GM12872 (cell line): ENCODE measurements around the gene KIF5A.

Source experiments
- CTCF ChIP-seq: IDR thresholded peaks from 3 replicates; pipeline ENCODE4 v1.5.1; 2011; ENCODE audit warnings: low read depth, mild to moderate bottlenecking, low read length, moderate library complexity; ENCODE audit not compliant: insufficient read depth

The KIF5A gene

GRCh38 chr12:57520053-57520818 is 29.6 kb upstream of the KIF5A start, which contains the start of gene DDIT3:
DDIT3 (minus strand) TSS chr12:57520514; CDS start chr12:57517406, 3,108 bp downstream.
- no peak for TF ChIP-seq CTCF

- TF ChIP-seq CTCF: no peak
Measured at GRCh38 chr12:57521525-57522010, 28.3 kb upstream of the KIF5A start.

GRCh38 chr12:57522011-57522886 is 27.6 kb upstream of the KIF5A start, which contains the start of gene MBD6:
MBD6 (plus strand) TSS chr12:57522824; CDS start chr12:57524304, 1,480 bp downstream.
- no peak for TF ChIP-seq CTCF

GRCh38 chr12:57522887-57523705 is 26.7 kb upstream of the KIF5A start:
- TF ChIP-seq CTCF: no peak; the same call in 2 of the 3 replicates

GRCh38 chr12:57523706-57524614 is 25.9 kb upstream of the KIF5A start:
- no peak for TF ChIP-seq CTCF

- no peak for TF ChIP-seq CTCF
Measured at GRCh38 chr12:57524814-57525614, 24.8 kb upstream of the KIF5A start.
